H1 (cell line): ENCODE results near the gene MCCC1. TPM values are rescaled to one million over a fixed set of nuclear protein-coding genes. Genes with fewer than 3 reads are reported as not detected.

Experiments used
- CTCF ChIA-PET: fragments of 300-600 bp; sonication (Branson Sonifier 250); formaldehyde crosslinking; loops from one replicate; lab custom pipeline; 2021; ENCODE audit not compliant: partially characterized antibody; lab: Charles Lee
- POLR2A ChIA-PET: fragments of 300-600 bp; sonication (Branson Sonifier 250); formaldehyde crosslinking; loops from one replicate; lab custom pipeline; 2021; ENCODE audit warnings: inconsistent platforms; ENCODE audit not compliant: partially characterized antibody; lab: Charles Lee
- DNase-seq, 2 experiments: peaks; one replicate each; pipeline versions ENCODE4 v3.0.0 to v3.0.0-alpha.2; 2010 to 2022; ENCODE audit warnings: low spot score in 2 of 2, low read depth in 1 of 2, mixed read lengths in 1 of 2
- FAIRE-seq: peaks from 2 replicates; lab custom pipeline; 2011; peaks lifted over from hg19 to GRCh38; lab: Jason Lieb, UNC
- H2AFZ ChIP-seq: 2 replicates; pipeline ENCODE4 v1.8.1; 2012; ENCODE audit warnings: low read length, inconsistent platforms
- H2AK5ac ChIP-seq: 2 replicates; pipeline ENCODE4 v1.6.1; 2013; ENCODE audit warnings: low read depth, low read length
- H2BK120ac ChIP-seq: replicated peaks from 2 replicates; pipeline ENCODE3; 2013; ENCODE audit warnings: low read depth, low read length, inconsistent platforms
- H2BK12ac ChIP-seq: 2 replicates; pipeline ENCODE4 v1.6.1; 2013; ENCODE audit warnings: low read depth, low read length
- H2BK15ac ChIP-seq: 2 replicates; pipeline ENCODE4 v1.6.1; 2013; ENCODE audit warnings: low read length
- H2BK20ac ChIP-seq: 2 replicates; pipeline ENCODE4 v1.6.1; 2013; ENCODE audit warnings: low read length
- H2BK5ac ChIP-seq: 2 replicates; pipeline ENCODE4 v1.6.1; 2013; ENCODE audit warnings: low read depth, low read length
- H3K14ac ChIP-seq: 2 replicates; pipeline ENCODE4 v1.6.1; 2013; ENCODE audit warnings: inconsistent platforms; ENCODE audit not compliant: insufficient read length
- H3K18ac ChIP-seq: 2 replicates; pipeline ENCODE4 v1.6.1; 2013; ENCODE audit warnings: low read length; ENCODE audit errors: extremely low read depth
- H3K23ac ChIP-seq: 2 replicates; pipeline ENCODE4 v1.6.1; 2013; ENCODE audit warnings: inconsistent platforms; ENCODE audit not compliant: insufficient read length
- H3K23me2 ChIP-seq: 2 replicates; pipeline ENCODE4 v1.6.1; 2013; ENCODE audit warnings: low read depth, low read length
- H3K27ac ChIP-seq: 2 replicates; pipeline ENCODE4 v1.6.1; 2011; ENCODE audit warnings: low read depth, low read length, inconsistent platforms
- H3K27me3 ChIP-seq, 4 experiments: replicated peaks in 1 of 4; 1 replicate in 1 of 4; 2 replicates in 3 of 4; pipeline versions ENCODE4 v1.6.1 to v1.8.1; 2011 to 2013; ENCODE audit warnings: low read length in 3 of 4, mild to moderate bottlenecking in 3 of 4, inconsistent platforms in 2 of 4, mixed read lengths in 2 of 4, moderate library complexity in 1 of 4; ENCODE audit not compliant: control insufficient read depth in 3 of 4, insufficient read depth in 3 of 4; ENCODE audit errors: extremely low read depth in 1 of 4
- H3K36me3 ChIP-seq, 4 experiments: 2 replicates each; pipeline versions ENCODE4 v1.6.1 to v1.8.1; 2011 to 2013; ENCODE audit warnings: mild to moderate bottlenecking in 4 of 4, low read length in 3 of 4, moderate library complexity in 2 of 4, control low read depth in 1 of 4, inconsistent platforms in 1 of 4; ENCODE audit not compliant: insufficient read depth in 4 of 4, control insufficient read depth in 2 of 4
- H3K4ac ChIP-seq: replicated peaks from 2 replicates; pipeline ENCODE3; 2013; ENCODE audit warnings: low read length, low read depth, mixed read lengths, inconsistent platforms; ENCODE audit not compliant: insufficient read length
- H3K4me1 ChIP-seq, 4 experiments: replicated peaks in 1 of 4; 1 replicate in 1 of 4; 2 replicates in 3 of 4; pipeline versions ENCODE4 v1.6.1 to v1.8.1; 2011 to 2013; ENCODE audit warnings: low read length in 3 of 4, inconsistent platforms in 2 of 4, mixed read lengths in 1 of 4; ENCODE audit not compliant: insufficient read depth in 4 of 4, control insufficient read depth in 3 of 4
- H3K4me2 ChIP-seq, 2 experiments: 2 replicates each; pipeline versions ENCODE4 v1.6.1 to v1.8.1; 2011 to 2013; ENCODE audit warnings: low read depth in 2 of 2, low read length in 2 of 2, control low read depth in 1 of 2, inconsistent platforms in 1 of 2, mild to moderate bottlenecking in 1 of 2; ENCODE audit not compliant: insufficient read depth in 1 of 2
- H3K4me3 ChIP-seq, 4 experiments: fragments of 200-600, 300-600 bp in 1 of 4; sonication (generic), shearing (Covaris generic), sonication (Bioruptor Twin) in 1 of 4; 2 replicates each; pipeline versions ENCODE4 v1.5.1 to v1.8.1; 2011 to 2016; ENCODE audit warnings: low read length in 4 of 4, low read depth in 3 of 4, control low read depth in 2 of 4, inconsistent platforms in 2 of 4, mild to moderate bottlenecking in 2 of 4, mixed read lengths in 1 of 4, moderate library complexity in 1 of 4; ENCODE audit not compliant: insufficient read depth in 2 of 4; ENCODE audit errors: extremely low read depth in 1 of 4
- H3K56ac ChIP-seq: replicated peaks from 2 replicates; pipeline ENCODE3; 2013; ENCODE audit warnings: low read depth, mild to moderate bottlenecking, mixed read lengths, low read length, inconsistent platforms; ENCODE audit not compliant: insufficient read length
- H3K79me1 ChIP-seq: 2 replicates; pipeline ENCODE4 v1.6.1; 2013; ENCODE audit warnings: low read depth, low read length, control low read depth
- H3K79me2 ChIP-seq, 2 experiments: 2 replicates each; pipeline versions ENCODE4 v1.6.1 to v1.8.1; 2012 to 2013; ENCODE audit warnings: low read length in 2 of 2, mild to moderate bottlenecking in 2 of 2, inconsistent platforms in 1 of 2; ENCODE audit not compliant: insufficient read depth in 2 of 2, control insufficient read depth in 1 of 2
- H3K9ac ChIP-seq, 4 experiments: replicated peaks in 1 of 4; 1 replicate in 1 of 4; 2 replicates in 3 of 4; pipeline versions ENCODE4 v1.6.1 to v1.8.1; 2011 to 2013; ENCODE audit warnings: low read depth in 3 of 4, low read length in 3 of 4, control low read depth in 2 of 4, mild to moderate bottlenecking in 2 of 4, moderate library complexity in 2 of 4, inconsistent platforms in 1 of 4; ENCODE audit errors: extremely low read depth in 1 of 4
- H3K9me3 ChIP-seq, 2 experiments: 2 replicates each; pipeline versions ENCODE4 v1.6.1 to v1.8.1; 2012 to 2013; ENCODE audit warnings: mild to moderate bottlenecking in 2 of 2, moderate library complexity in 2 of 2, control low read depth in 1 of 2, inconsistent platforms in 1 of 2, low read depth in 1 of 2, low read length in 1 of 2, mixed read lengths in 1 of 2; ENCODE audit not compliant: insufficient read depth in 2 of 2
- H4K20me1 ChIP-seq, 2 experiments: replicated peaks in 1 of 2; 2 replicates each; pipeline versions ENCODE3 to v1.8.1; 2011 to 2013; ENCODE audit warnings: inconsistent platforms in 2 of 2, low read length in 2 of 2, mild to moderate bottlenecking in 1 of 2; ENCODE audit not compliant: insufficient read depth in 2 of 2, control insufficient read depth in 1 of 2
- H4K5ac ChIP-seq: 2 replicates; pipeline ENCODE4 v1.6.1; 2013; ENCODE audit warnings: low read length, low read depth, mixed read lengths, inconsistent platforms; ENCODE audit not compliant: insufficient read length
- H4K8ac ChIP-seq: 2 replicates; pipeline ENCODE4 v1.8.0; 2013; ENCODE audit warnings: mild to moderate bottlenecking, moderate library complexity, low read length, inconsistent platforms; ENCODE audit not compliant: insufficient read depth; ENCODE audit errors: extremely low read depth
- H4K91ac ChIP-seq: replicated peaks from 2 replicates; pipeline ENCODE3; 2013; ENCODE audit warnings: low read length, mixed read lengths, inconsistent platforms; ENCODE audit not compliant: insufficient read length
- BRCA1 ChIP-seq: IDR thresholded peaks from 2 replicates; pipeline ENCODE4 v1.6.1; 2012; ENCODE audit warnings: low read depth, low read length, improper control_type of control experiment
- CHD2 ChIP-seq: IDR thresholded peaks from 2 replicates; pipeline ENCODE4 v1.6.1; 2012; ENCODE audit warnings: low read length, improper control_type of control experiment
- CREB1 ChIP-seq: IDR thresholded peaks from 2 replicates; pipeline ENCODE4 v1.6.1; 2012; ENCODE audit warnings: inconsistent platforms
- E2F6 ChIP-seq: IDR thresholded peaks from 2 replicates; pipeline ENCODE4 v1.6.1; 2012; ENCODE audit warnings: inconsistent platforms
- HDAC2 ChIP-seq, 2 experiments: fragments of 300-600 bp in 1 of 2; sonication (generic) in 1 of 2; IDR thresholded peaks; 2 replicates each; pipeline ENCODE4 v1.6.1; 2011 to 2012; ENCODE audit warnings: low read depth in 2 of 2, low read length in 2 of 2, mild to moderate bottlenecking in 2 of 2, moderate library complexity in 2 of 2, borderline replicate concordance in 1 of 2, inconsistent platforms in 1 of 2
- JUN ChIP-seq: IDR thresholded peaks from 2 replicates; pipeline ENCODE4 v1.6.1; 2011; ENCODE audit warnings: low read depth, mild to moderate bottlenecking, improper control_type of control experiment, low read length
- KDM1A ChIP-seq: fragments of 200-600, 300-600 bp; sonication (generic); IDR thresholded peaks from 2 replicates; pipeline ENCODE4 v1.7.1; 2016; ENCODE audit warnings: mild to moderate bottlenecking, low read length, borderline replicate concordance
- POLR2AphosphoS5 ChIP-seq: IDR thresholded peaks from 2 replicates; pipeline ENCODE4 v1.6.1; 2011; ENCODE audit warnings: low read depth, low read length
- SIX5 ChIP-seq: IDR thresholded peaks from 2 replicates; pipeline ENCODE4 v1.6.1; 2011; ENCODE audit warnings: mild to moderate bottlenecking, low read depth, low read length
- SRF ChIP-seq: IDR thresholded peaks from 2 replicates; pipeline ENCODE4 v1.6.1; 2011; ENCODE audit warnings: mild to moderate bottlenecking, low read depth, low read length, moderate library complexity
- SUZ12 ChIP-seq: fragments of 200-600 bp; sonication (generic); IDR thresholded peaks from 2 replicates; pipeline ENCODE4 v1.6.1; 2012; ENCODE audit warnings: mild to moderate bottlenecking, inconsistent platforms, low read length, moderate library complexity, mixed read lengths
- TAF1 ChIP-seq: IDR thresholded peaks from 2 replicates; pipeline ENCODE4 v1.6.1; 2011; ENCODE audit warnings: mild to moderate bottlenecking, low read depth, low read length
- TBP ChIP-seq: IDR thresholded peaks from 2 replicates; pipeline ENCODE4 v1.6.1; 2011; ENCODE audit warnings: low read depth, low read length, improper control_type of control experiment
- WGBS, 2 experiments: shearing (Covaris generic) in 1 of 2; methylation state at CpG; one replicate each; pipeline versions ENCODE4 v1.1.6 to v1.1.7; 2013 to 2015; ENCODE audit warnings: low lambda C conversion rate in 2 of 2, mixed read lengths in 2 of 2, inconsistent platforms in 1 of 2, low coverage in 1 of 2, missing lambda C conversion rate in 1 of 2; ENCODE audit not compliant: insufficient replicate concordance in 2 of 2, insufficient coverage in 1 of 2, insufficient read length in 1 of 2; ENCODE audit errors: extremely low coverage in 1 of 2, missing lambda C conversion rate in 1 of 2; 5-methylcytosine and 5-hydroxymethylcytosine counted together
- polyA plus RNA-seq, 7 experiments: library from polyadenylated mRNA; depleted of rRNA in 3 of 7; stranded (reverse) in 5 of 7; unstranded in 2 of 7; fragments of >200 nt in 5 of 7; fragments of 200-250 nt in 2 of 7; gene quantifications; 1 replicate in 5 of 7; 2 replicates in 1 of 7; 4 replicates in 1 of 7; pipeline versions ENCODE4 v1.2.1 to v1.2.3, GENCODE V29; 2011 to 2013; ENCODE audit warnings: missing spikeins in 2 of 7, mixed read lengths in 2 of 7
- total RNA-seq: library from RNA; stranded (reverse); fragmentation: NEBNext Ultra II Directional; extraction: Animal tissue kit (Norgen Biotek cat#: 25700); gene quantifications from 2 replicates; pipeline ENCODE4 v1.2.1, GENCODE V29; 2021

Gene MCCC1
- total and polyA plus RNA-seq, 2 of the 8 experiments (the other 6 are each of a cell fraction or from before 2014, with no cell fraction given): 10.8 to 21.5 TPM

DNA sequence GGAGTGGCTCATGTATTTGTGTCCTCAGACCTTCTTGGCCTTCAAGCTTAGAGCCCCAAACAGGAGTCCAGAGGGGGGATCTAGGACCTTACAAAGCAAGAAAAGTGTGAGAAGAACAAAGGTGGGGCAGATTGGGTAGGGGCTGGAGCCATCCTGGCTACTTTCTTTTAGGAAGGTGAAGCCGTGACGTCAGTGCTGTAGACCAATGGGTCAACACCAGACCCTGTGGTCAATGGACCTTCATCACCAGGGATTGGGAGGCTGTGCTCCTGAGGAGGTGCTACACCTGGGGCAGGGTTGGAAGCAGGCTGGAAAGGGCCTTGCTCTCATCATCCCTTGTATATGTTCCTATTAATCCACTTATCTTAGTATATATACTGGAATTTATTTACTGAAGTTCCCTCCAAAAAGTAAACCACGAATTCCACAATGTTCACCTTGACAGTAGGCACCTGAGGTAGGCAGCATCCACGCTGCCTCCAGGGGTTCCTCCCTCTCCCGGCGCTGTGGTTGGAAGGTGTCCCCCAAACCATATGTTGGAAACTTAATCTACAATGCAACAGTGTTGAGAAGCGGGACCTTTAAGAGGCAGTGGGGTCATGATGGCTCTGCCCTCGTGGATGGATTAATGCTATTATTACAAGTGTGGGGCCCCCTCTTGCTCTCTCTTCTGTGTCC, 21.4 kb upstream of the MCCC1 start:
- CTCF ChIA-PET: interaction anchor here (0.8 to 4.9 kb wide), 3 partner anchors 33 to 263 kb away, joined by 4 to 80 read pairs (median 10); no protein-coding TSS in a partner anchor
- H4K20me1 ChIP-seq: no peaks in the 10 kb centered on the region
- WGBS, 2 experiments: 73% methylated on average over 8 of the region's 8 CpGs; no CpG with 5 or more reads in 1 of the 2 experiments
- no peak for TF ChIP-seq CHD2
- TF ChIP-seq SUZ12: no peak
- TF ChIP-seq CREB1: no peak
- TF ChIP-seq SRF: no peak
- TF ChIP-seq KDM1A: no peak
- TF ChIP-seq JUN: no peak
- TF ChIP-seq BRCA1: no peak
- TF ChIP-seq HDAC2 (IDR thresholded peaks at IDR 0.05; ENCODE audit: borderline replicate concordance in 1 of 2, low read depth in 2 of 2, low read length in 2 of 2): no peak
- no peak for TF ChIP-seq TBP
- no peak for TF ChIP-seq TAF1
- TF ChIP-seq POLR2AphosphoS5: no peak
- TF ChIP-seq E2F6: no peak
- TF ChIP-seq SIX5: no peak

More for the DNA sequence above, 21.4 kb upstream of the MCCC1 start:
- Histone ChIP-seq H3K23me2 (peaks cover 5% of the 10 kb centered on the region), H2BK12ac (no peak overlapping the region), H3K4ac (no peak overlapping the region), H3K56ac (no peak overlapping the region), H3K4me2 (no peak overlapping the region), H3K18ac (no peak overlapping the region), H2AK5ac (no peak overlapping the region), H2BK20ac (no peak overlapping the region), H4K91ac (no peak overlapping the region), H4K5ac (no peak overlapping the region), H3K27me3 (peaks cover 0 to 6% (median 5%) of the 10 kb centered on the region in 4 experiments; a peak in 3 of 7 replicates), H3K9me3 (no peaks in the 10 kb centered on the region), H2AFZ (no peak overlapping the region), H3K14ac (no peak overlapping the region), H2BK120ac (no peak overlapping the region), H3K79me1 (no peaks in the 10 kb centered on the region), H3K4me1 (peaks cover 0 to 5% (median 2%) of the 10 kb centered on the region in 4 experiments; a peak in 5 of 7 replicates), H3K9ac (no peak overlapping the region), H3K27ac (no peak overlapping the region), H2BK5ac (no peak overlapping the region), H3K36me3 (no peaks in the 10 kb centered on the region), H2BK15ac (no peak overlapping the region), H3K23ac (no peak overlapping the region), H3K79me2 (no peaks in the 10 kb centered on the region), H4K8ac (no peak overlapping the region), H3K4me3 (no peak overlapping the region)
- FAIRE-seq (no peak), DNase-seq (no peak)
- POLR2A ChIA-PET: no interaction called here
